Caki2 (cell line): Measurements from ENCODE around the gene CLEC4A. TPM values are rescaled to one million over a fixed set of nuclear protein-coding genes. Genes with fewer than 3 reads are reported as not detected.
"Not testable (repeated sequence)": the region's sequence is repeated elsewhere in the genome, so short reads cannot be mapped to it uniquely, and the experiment has no call there.

Experiments used
- DNase-seq: peaks from one replicate; pipeline ENCODE4 v3.0.0-alpha.2; 2015; ENCODE audit warnings: low read depth
- in situ Hi-C: cut with HindIII; loops from 2 replicates; pipeline ENCODE4 v1.10.0; 2016; ENCODE audit warnings: low sequenced_read_pairs, low pct_unique_long_range_greater_than_20kb, mixed read lengths
- total RNA-seq: library from RNA; depleted of rRNA; stranded (reverse); fragments of >200 nt; shearing (Covaris generic); gene quantifications from 2 replicates; pipeline ENCODE4 v1.2.3, GENCODE V29; 2014; ENCODE audit warnings: low replicate concordance; rRNA removed

Gene CLEC4A
- not detected in 2 replicates for total RNA-seq

GRCh38 chr12:8123124-8123912 is at the start of gene CLEC4A:
Gene CLEC4A, plus strand, starts transcription at chr12:8123617. Its CDS starts 262 bp downstream, at chr12:8123879.
- DNase-seq = no peak
- in situ Hi-C loops = no loop called here

- in situ Hi-C loops = no loop called here
- DNase-seq = no peak
Observed at GRCh38 chr12:8075935-8076334, 47.5 kb upstream of the CLEC4A start.

GRCh38 chr12:8076366-8076765 is 47.1 kb upstream of the CLEC4A start:
- in situ Hi-C loops = no loop called here

DNA sequence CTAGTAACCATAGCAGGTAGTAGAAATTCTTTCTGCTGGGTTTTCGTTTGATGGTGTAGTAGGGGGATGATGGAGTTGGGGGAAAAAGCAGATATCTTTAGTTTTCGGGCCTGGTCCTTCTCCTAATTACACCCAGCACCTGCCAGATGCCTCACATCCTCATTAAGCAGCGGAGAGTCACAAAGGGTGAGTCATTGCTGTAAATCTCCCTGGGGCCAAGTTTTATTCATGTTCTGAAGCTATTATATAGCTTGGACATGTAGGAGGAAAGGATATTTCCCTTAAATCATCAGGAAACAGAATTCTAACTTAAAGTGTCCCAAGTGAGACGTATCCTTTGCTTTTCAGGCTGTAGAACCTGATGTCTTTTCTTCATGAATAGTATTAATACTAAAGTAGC is 46.2 kb upstream of the CLEC4A start:
- in situ Hi-C loops = no loop called here

More at GRCh38 chr12:8076366-8076765, 47.1 kb upstream of the CLEC4A start:
- DNase-seq = no peak

DNA sequence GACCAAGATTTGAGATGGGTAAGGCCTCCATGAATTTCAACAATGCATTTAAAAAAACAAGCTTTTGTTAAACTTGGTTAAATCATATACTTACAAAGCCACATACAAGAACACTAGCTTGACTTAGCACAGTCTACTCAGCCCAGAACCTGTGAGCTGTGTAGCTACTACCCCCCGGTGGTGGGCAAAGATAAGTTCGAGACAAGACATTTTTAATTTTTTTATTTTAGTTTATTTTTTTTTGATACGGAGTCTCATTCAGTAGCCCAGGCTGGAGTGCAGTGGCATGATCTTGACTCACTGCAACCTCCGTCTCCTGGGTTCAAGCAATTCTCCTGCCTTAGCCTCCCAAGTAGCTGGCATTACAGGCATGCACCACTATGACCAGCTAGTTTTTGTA is 45.0 kb upstream of the CLEC4A start:
- in situ Hi-C loops = no loop called here
- DNase-seq = peak; percentile 29

More for the DNA sequence above, 46.2 kb upstream of the CLEC4A start:
- peak; percentile 34 for DNase-seq

GRCh38 chr12:8078916-8079315 is 44.5 kb upstream of the CLEC4A start:
- in situ Hi-C loops = no loop called here

GRCh38 chr12:8080120-8080519 is 43.3 kb upstream of the CLEC4A start:
- in situ Hi-C loops = no loop called here
- no peak for DNase-seq

More at GRCh38 chr12:8078916-8079315, 44.5 kb upstream of the CLEC4A start:
- DNase-seq = no peak

GRCh38 chr12:8081251-8081920 is 42.0 kb upstream of the CLEC4A start:
- DNase-seq = peak; percentile 10
- in situ Hi-C loops = no loop called here

DNA sequence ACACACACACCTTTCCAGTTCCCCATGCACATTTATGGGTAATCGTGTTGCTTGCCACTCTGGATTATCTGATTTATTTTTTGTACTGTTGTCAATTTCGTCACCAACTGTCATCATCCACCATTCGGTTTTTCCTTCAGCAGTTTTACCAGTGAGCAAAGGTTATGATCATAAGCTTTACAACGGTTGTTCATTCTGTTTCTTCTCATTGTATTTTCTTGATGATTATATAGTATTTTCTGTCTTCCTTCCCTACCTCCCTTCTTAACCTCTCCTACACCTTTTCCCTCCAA is 40.7 kb upstream of the CLEC4A start:
- in situ Hi-C loops = no loop called here
- DNase-seq = no peak

- in situ Hi-C loops, DNase-seq: not testable (repeated sequence)
Observed at GRCh38 chr12:8084351-8084750, 39.1 kb upstream of the CLEC4A start.

DNA sequence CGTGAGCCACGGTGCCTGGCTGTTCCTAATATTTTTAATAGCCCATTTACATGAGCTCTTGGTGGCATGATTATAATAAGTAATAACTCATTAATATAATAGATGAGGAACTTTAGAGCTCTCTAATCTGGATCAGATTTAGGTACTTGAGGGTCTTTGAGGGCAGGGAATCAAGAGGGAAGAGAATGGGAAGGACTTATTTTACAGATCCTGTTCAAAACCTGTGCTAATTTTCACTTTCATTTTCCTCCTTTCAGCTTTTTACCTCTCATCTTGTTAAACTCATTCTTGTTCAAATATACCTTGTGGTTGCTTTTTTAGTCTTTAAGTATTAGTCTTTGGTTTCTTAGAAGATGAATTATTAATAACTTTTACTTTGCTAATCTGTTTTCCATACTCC is 35.8 kb upstream of the CLEC4A start:
- no peak for DNase-seq
- in situ Hi-C loops = no loop called here

- in situ Hi-C loops = no loop called here
- no peak for DNase-seq
Observed at GRCh38 chr12:8088574-8088973, 34.8 kb upstream of the CLEC4A start.

- in situ Hi-C loops = not testable (repeated sequence)
Observed at GRCh38 chr12:8089277-8089676, 34.1 kb upstream of the CLEC4A start.

DNA sequence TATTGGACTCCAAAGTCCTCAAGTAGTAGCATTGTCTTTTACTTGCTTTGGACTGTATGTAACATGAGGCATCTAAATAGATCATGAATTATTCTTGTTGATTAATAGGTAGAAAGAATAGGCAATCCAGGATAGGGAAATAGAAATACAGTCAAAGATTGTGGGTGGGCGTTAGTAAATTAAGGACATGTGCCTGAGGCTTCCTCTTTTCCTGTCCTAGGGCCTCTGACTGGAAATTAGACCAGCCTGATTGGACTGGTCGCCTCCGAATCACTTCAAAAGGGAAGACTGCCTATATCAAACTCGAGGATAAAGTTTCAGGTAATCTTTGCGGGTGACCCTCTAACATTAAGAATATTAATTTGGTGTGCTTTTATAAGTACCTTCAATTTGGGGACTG is 33.7 kb upstream of the CLEC4A start:
- in situ Hi-C loops = no loop called here
- no peak for DNase-seq

More at GRCh38 chr12:8089277-8089676, 34.1 kb upstream of the CLEC4A start:
- not testable (repeated sequence) for DNase-seq

DNA sequence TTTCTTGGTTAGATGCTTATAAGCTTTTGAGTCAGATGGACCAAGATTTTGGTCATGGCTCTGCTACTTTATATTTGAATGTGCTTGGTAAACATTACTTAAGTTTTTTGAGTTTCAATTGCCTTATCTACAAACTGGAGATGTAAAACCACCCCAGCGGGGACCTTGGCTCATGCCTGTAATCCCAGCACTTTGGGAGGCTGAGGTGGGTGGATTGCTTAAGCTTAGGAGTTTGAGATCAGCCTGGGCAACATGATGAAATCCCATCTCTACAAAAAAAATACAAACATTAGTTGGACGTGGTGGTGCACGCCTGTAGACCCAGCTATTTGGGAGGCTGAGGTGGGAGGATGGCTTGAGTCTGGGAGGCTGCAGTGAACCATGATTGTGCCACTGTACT is 30.1 kb upstream of the CLEC4A start:
- no peak for DNase-seq
- in situ Hi-C loops = no loop called here

- no peak for DNase-seq
- in situ Hi-C loops = no loop called here
Observed at GRCh38 chr12:8096281-8096915, 27.0 kb upstream of the CLEC4A start.

DNA sequence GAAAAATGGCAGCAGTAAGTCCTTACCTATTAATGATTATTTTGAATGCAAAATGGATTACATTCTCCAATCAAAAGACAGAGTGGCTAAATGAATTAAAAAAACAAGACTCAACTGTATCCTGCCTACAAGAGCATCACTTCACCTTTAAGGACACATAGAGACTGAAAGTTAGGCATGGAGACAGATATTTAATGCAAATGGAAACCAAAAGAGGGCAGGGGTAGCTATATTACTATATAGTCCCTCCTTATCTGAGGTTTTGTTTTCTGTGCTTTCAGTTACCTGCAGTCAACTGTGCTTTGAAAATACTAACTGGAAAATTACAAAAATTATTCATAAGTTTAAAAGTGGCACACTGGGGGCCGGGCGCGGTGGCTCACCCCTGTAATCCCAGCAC is 24.2 kb upstream of the CLEC4A start:
- no peak for DNase-seq
- in situ Hi-C loops = no loop called here

- in situ Hi-C loops = no loop called here
Observed at GRCh38 chr12:8108808-8109398, 14.5 kb upstream of the CLEC4A start.

GRCh38 chr12:8113117-8113516 is 10.3 kb upstream of the CLEC4A start:
- in situ Hi-C loops, DNase-seq: not testable (repeated sequence)

More at GRCh38 chr12:8108808-8109398, 14.5 kb upstream of the CLEC4A start:
- DNase-seq = peak; percentile 55
